Esophagus squamous epithelium (tissue), 5 donors: ENCODE results near the gene KCNG2. TPM values are rescaled to one million over a fixed set of nuclear protein-coding genes. Genes with fewer than 3 reads are reported as not detected.
"Not testable (repeated sequence)": the region's sequence is repeated elsewhere in the genome, so short reads cannot be mapped to it uniquely, and the experiment has no call there.

Experiments
- DNase-seq: peaks from one replicate; lab custom pipeline; 2025; lab: John Stamatoyannopoulos, UW
- H3K27ac ChIP-seq, 4 donors: fragments of 200-600 bp; sonication (generic); one replicate each; pipeline ENCODE4 v1.5.1; 2016 to 2019; ENCODE audit warnings: mild to moderate bottlenecking in 1 of 4
- H3K27me3 ChIP-seq, 4 donors: fragments of 200-600 bp; sonication (generic); 1 replicate in 3 of 4; 2 replicates in 1 of 4; pipeline versions ENCODE4 v1.5.1 to v1.6.0; 2017 to 2021; ENCODE audit warnings: antibody characterized with exemption in 1 of 4
- H3K36me3 ChIP-seq, 3 donors: fragments of 200-600 bp; sonication (generic); one replicate each; pipeline ENCODE4 v1.5.1; 2016 to 2019
- H3K4me1 ChIP-seq, 3 donors: fragments of 200-600 bp; sonication (generic); one replicate each; pipeline ENCODE4 v1.5.1; 2017 to 2019
- H3K4me3 ChIP-seq, 4 donors: fragments of 200-600 bp; sonication (generic); 1 replicate in 3 of 4; 2 replicates in 1 of 4; pipeline ENCODE4 v1.5.1; 2016 to 2019; ENCODE audit warnings: mild to moderate bottlenecking in 2 of 4, moderate library complexity in 1 of 4
- H3K9me3 ChIP-seq, 3 donors: fragments of 200-600 bp; sonication (generic); one replicate each; pipeline ENCODE4 v1.5.1; 2016 to 2019
- CTCF ChIP-seq, 6 experiments: fragments of 450-650 bp in 4 of 6; fragments of 200-600 bp in 2 of 6; sonication (generic) in 2 of 6; IDR thresholded peaks; one replicate each; pipeline ENCODE4 v1.5.1; 2016 to 2019; ENCODE audit warnings: antibody characterized with exemption in 6 of 6, mild to moderate bottlenecking in 4 of 6, moderate library complexity in 4 of 6
- POLR2A ChIP-seq, 4 donors: fragments of 450-650 bp; IDR thresholded peaks; one replicate each; pipeline ENCODE4 v1.6.1; 2017; ENCODE audit warnings: antibody characterized with exemption in 4 of 4, mild to moderate bottlenecking in 4 of 4, moderate library complexity in 3 of 4
- WGBS, 2 donors: methylation state at CpG; one replicate each; pipeline ENCODE4 v1.1.5; 2018; 5-methylcytosine and 5-hydroxymethylcytosine counted together
- intact Hi-C: fragments of 100-400 bp; cut with DNase I; formaldehyde crosslinking; loops from one replicate; pipeline ENCODE4 v1.15.0; 2022
- total RNA-seq, 4 donors: library from RNA; depleted of rRNA; stranded (reverse); fragments of >200 nt; gene quantifications; one replicate each; pipeline ENCODE4 v1.1.0, GENCODE V29; 2016
- donor health status: DM: yes; HTN: yes; CAD: no.

KCNG2 gene
- total RNA-seq, 4 donors from 2014 or later, result 0.19 TPM; not detected in 3

GRCh38 chr18:79751918-79752578, 45.7 kb upstream of the KCNG2 start:
- intact Hi-C loops, result not testable (repeated sequence)
- TF ChIP-seq CTCF (IDR thresholded peaks at IDR 0.05), result peak in 2 of 6 experiments; percentile 21 to 37

GRCh38 chr18:79752946-79753345, 44.8 kb upstream of the KCNG2 start:
- H3K9me3 ChIP-seq, DNase-seq, H3K4me1 ChIP-seq, intact Hi-C loops, H3K27ac ChIP-seq, H3K27me3 ChIP-seq, H3K4me3 ChIP-seq: not testable (repeated sequence)
- 82 to 83% methylated on average over 4 to 5 of the region's 8 CpGs for WGBS, 2 donors
- peaks cover 12 to 59% (median 13%) of the 10 kb centered on the region in 3 donors for H3K36me3 ChIP-seq

More at GRCh38 chr18:79751918-79752578, 45.7 kb upstream of the KCNG2 start:
- not testable (repeated sequence) for H3K4me3 ChIP-seq, H3K27me3 ChIP-seq, H3K9me3 ChIP-seq, DNase-seq, H3K4me1 ChIP-seq
- Histone ChIP-seq H3K27ac (peak overlapping the region in 1 of 4 donors; percentile 44), H3K36me3 (peaks cover 12 to 68% (median 13%) of the 10 kb centered on the region in 3 donors)
- WGBS, 2 donors, result 75 to 85% methylated on average over 5 to 9 of the region's 20 CpGs

GRCh38 chr18:79753391-79753851, 44.3 kb upstream of the KCNG2 start:
- no peaks in the 10 kb centered on the region for H3K27me3 ChIP-seq
- peaks cover 12 to 55% (median 13%) of the 10 kb centered on the region in 3 donors for H3K36me3 ChIP-seq
- H3K4me1 ChIP-seq, result peaks cover 0 to 8% (median 0%) of the 10 kb centered on the region in 3 donors
- H3K27ac ChIP-seq, result no peak overlapping the region
- H3K9me3 ChIP-seq, result no peaks in the 10 kb centered on the region
- 91 to 92% methylated on average over 23 to 24 of the region's 27 CpGs for WGBS, 2 donors
- no peak overlapping the region for H3K4me3 ChIP-seq
- no peak for DNase-seq
- intact Hi-C loops, result no loop called here
- TF ChIP-seq POLR2A (IDR thresholded peaks at IDR 0.05), result no peak
- no peak for TF ChIP-seq CTCF (IDR thresholded peaks at IDR 0.05)

- no peak for DNase-seq
- no peaks in the 10 kb centered on the region for H3K9me3 ChIP-seq
- peaks cover 12 to 47% (median 13%) of the 10 kb centered on the region in 3 donors for H3K36me3 ChIP-seq
- TF ChIP-seq POLR2A (IDR thresholded peaks at IDR 0.05) (no peak), CTCF (IDR thresholded peaks at IDR 0.05) (no peak)
- no peaks in the 10 kb centered on the region for H3K27me3 ChIP-seq
- H3K4me1 ChIP-seq, result peaks cover 0 to 8% (median 0%) of the 10 kb centered on the region in 3 donors
- 95% methylated on average over 8 to 24 of the region's 35 CpGs for WGBS, 2 donors
- intact Hi-C loops, result no loop called here
- H3K4me3 ChIP-seq, result no peak overlapping the region
- no peak overlapping the region for H3K27ac ChIP-seq
Observed at GRCh38 chr18:79754022-79754761, 43.5 kb upstream of the KCNG2 start.

GRCh38 chr18:79754831-79755351, 42.8 kb upstream of the KCNG2 start:
- H3K27ac ChIP-seq, result no peak overlapping the region
- intact Hi-C loops, result no loop called here
- H3K27me3 ChIP-seq, result no peaks in the 10 kb centered on the region
- DNase-seq, result no peak
- H3K9me3 ChIP-seq, result no peaks in the 10 kb centered on the region
- peaks cover 0 to 8% (median 0%) of the 10 kb centered on the region in 3 donors for H3K4me1 ChIP-seq
- WGBS, 2 donors, result 94 to 98% methylated on average over 11 to 26 of the region's 27 CpGs
- peaks cover 9 to 40% (median 13%) of the 10 kb centered on the region in 3 donors for H3K36me3 ChIP-seq
- no peak for TF ChIP-seq CTCF (IDR thresholded peaks at IDR 0.05)
- TF ChIP-seq POLR2A (IDR thresholded peaks at IDR 0.05), result no peak
- H3K4me3 ChIP-seq, result no peak overlapping the region
